Caco-2 (cell line): ENCODE measurements around the gene ADGRG3. TPM values are rescaled to one million over a fixed set of nuclear protein-coding genes. Genes with fewer than 3 reads are reported as not detected.

Experiments used
- BruUV-seq: library from RNA; stranded (reverse); fragments of 400-500 nt; replicated peaks from 2 replicates; lab custom pipeline; 2021; lab: Mats Ljungman, UMichigan
- CTCF ChIA-PET: fragments of 300-600 bp; sonication (Branson Sonifier 250); formaldehyde crosslinking; loops from one replicate; lab custom pipeline; 2022; ENCODE audit warnings: antibody characterized with exemption; lab: Charles Lee
- POLR2A ChIA-PET: fragments of 300-600 bp; sonication (Branson Sonifier 250); formaldehyde crosslinking; loops from one replicate; lab custom pipeline; 2022; ENCODE audit warnings: antibody characterized with exemption; lab: Charles Lee
- DNase-seq, 2 experiments: peaks; one replicate each; pipeline versions ENCODE4 v3.0.0 to v3.0.0-alpha.2; 2020 to 2022
- H3K27me3 ChIP-seq: replicated peaks from 2 replicates; pipeline ENCODE4 v1.6.0; 2011; ENCODE audit warnings: low read length; ENCODE audit not compliant: control insufficient read depth, insufficient read depth
- H3K36me3 ChIP-seq: 2 replicates; pipeline ENCODE4 v1.5.1; 2011; ENCODE audit warnings: low read length; ENCODE audit not compliant: control insufficient read depth, insufficient read depth
- H3K4me1 ChIP-seq: fragments of 250-450 bp; sonication (Bioruptor Pico); 2 replicates; pipeline ENCODE4 v1.5.1; 2020; ENCODE audit warnings: mild to moderate bottlenecking
- H3K4me3 ChIP-seq: 2 replicates; pipeline ENCODE4 v1.5.1; 2011; ENCODE audit warnings: low read depth, mild to moderate bottlenecking, control low read depth, low read length
- H3K9me3 ChIP-seq: fragments of 250-450 bp; sonication (Bioruptor Pico); 2 replicates; pipeline ENCODE4 v1.5.1; 2020; ENCODE audit warnings: mild to moderate bottlenecking, moderate library complexity
- H3K27ac Mint-ChIP-seq: one replicate; pipeline ENCODE4 v1.8.0; 2022; ENCODE audit warnings: mixed read lengths; ENCODE audit not compliant: unreplicated experiment
- H3K27me3 Mint-ChIP-seq: one replicate; pipeline ENCODE4 v1.8.0; 2022; ENCODE audit warnings: mixed read lengths; ENCODE audit not compliant: insufficient read depth, unreplicated experiment
- H3K36me3 Mint-ChIP-seq: one replicate; pipeline ENCODE4 v1.8.0; 2022; ENCODE audit warnings: mild to moderate bottlenecking, mixed read lengths; ENCODE audit not compliant: insufficient read depth, unreplicated experiment
- H3K4me1 Mint-ChIP-seq: one replicate; pipeline ENCODE4 v1.8.0; 2022; ENCODE audit warnings: low read depth, mixed read lengths; ENCODE audit not compliant: unreplicated experiment
- H3K4me3 Mint-ChIP-seq: one replicate; pipeline ENCODE4 v1.8.0; 2022; ENCODE audit warnings: mild to moderate bottlenecking, moderate library complexity, mixed read lengths; ENCODE audit not compliant: unreplicated experiment
- H3K9me3 Mint-ChIP-seq: one replicate; pipeline ENCODE4 v1.8.0; 2022; ENCODE audit warnings: mixed read lengths; ENCODE audit not compliant: unreplicated experiment
- intact Hi-C: fragments of 100-400 bp; cut with micrococcal nuclease; formaldehyde crosslinking; loops from one replicate; pipeline ENCODE4 v1.10.0; 2022; ENCODE audit not compliant: unreplicated experiment
- total RNA-seq: library from RNA; stranded (reverse); gene quantifications from 2 replicates; pipeline ENCODE4 v1.2.3, GENCODE V29; 2022
- TF ChIP-seq, protein P1 (sequence below), 2 experiments: fragments of 200-600 bp in 1 of 2; IDR thresholded peaks; 1 replicate in 1 of 2; 2 replicates in 1 of 2; pipeline versions ENCODE4 v1.5.1 to v1.8.0; 2011 to 2022; ENCODE audit warnings: antibody characterized with exemption in 1 of 2, control low read depth in 1 of 2, inconsistent platforms in 1 of 2, low read depth in 1 of 2, low read length in 1 of 2, mild to moderate bottlenecking in 1 of 2, moderate library complexity in 1 of 2; ENCODE audit not compliant: insufficient read depth in 1 of 2, severe bottlenecking in 1 of 2, unreplicated experiment in 1 of 2

The ADGRG3 gene
- total RNA-seq, 1 experiment from 2014 or later = 0.25 TPM

DNA sequence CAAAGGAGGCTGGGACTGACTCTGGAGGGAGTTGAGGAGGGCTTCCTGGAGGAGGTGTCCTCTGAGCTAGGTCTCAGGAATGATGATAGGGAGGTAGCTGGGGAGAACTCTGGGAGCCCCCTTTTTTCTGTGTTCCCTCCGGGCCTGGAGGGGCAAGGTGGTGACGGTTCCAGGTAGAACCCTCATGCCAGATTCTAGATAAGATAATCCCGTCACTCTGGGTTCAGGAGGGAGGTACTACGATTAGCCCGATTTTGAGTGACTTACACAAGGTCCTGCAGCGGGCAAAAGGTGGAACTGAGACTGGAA is 18.7 kb upstream of the ADGRG3 start:
- Mint-ChIP-seq H3K36me3 (peaks cover 21% of the 10 kb centered on the region), H3K4me1 (peaks cover 14% of the 10 kb centered on the region), H3K4me3 (no peak overlapping the region), H3K9me3 (no peaks in the 10 kb centered on the region), H3K27me3 (no peaks in the 10 kb centered on the region), H3K27ac (no peak overlapping the region)
- ChIA-PET POLR2A (no interaction called here), CTCF (interaction anchor here (0.6 to 2.2 kb wide), 8 partner anchors 15 to 121 kb away, joined by 3 to 10 read pairs (median 4); partner anchors contain the start of gene KATNB1)
- H3K27me3 ChIP-seq = no peaks in the 10 kb centered on the region
- H3K4me1 ChIP-seq = peaks cover 10% of the 10 kb centered on the region; the same call in 1 of the 2 replicates
- no peak overlapping the region for H3K4me3 ChIP-seq
- TF ChIP-seq, protein P1, sequence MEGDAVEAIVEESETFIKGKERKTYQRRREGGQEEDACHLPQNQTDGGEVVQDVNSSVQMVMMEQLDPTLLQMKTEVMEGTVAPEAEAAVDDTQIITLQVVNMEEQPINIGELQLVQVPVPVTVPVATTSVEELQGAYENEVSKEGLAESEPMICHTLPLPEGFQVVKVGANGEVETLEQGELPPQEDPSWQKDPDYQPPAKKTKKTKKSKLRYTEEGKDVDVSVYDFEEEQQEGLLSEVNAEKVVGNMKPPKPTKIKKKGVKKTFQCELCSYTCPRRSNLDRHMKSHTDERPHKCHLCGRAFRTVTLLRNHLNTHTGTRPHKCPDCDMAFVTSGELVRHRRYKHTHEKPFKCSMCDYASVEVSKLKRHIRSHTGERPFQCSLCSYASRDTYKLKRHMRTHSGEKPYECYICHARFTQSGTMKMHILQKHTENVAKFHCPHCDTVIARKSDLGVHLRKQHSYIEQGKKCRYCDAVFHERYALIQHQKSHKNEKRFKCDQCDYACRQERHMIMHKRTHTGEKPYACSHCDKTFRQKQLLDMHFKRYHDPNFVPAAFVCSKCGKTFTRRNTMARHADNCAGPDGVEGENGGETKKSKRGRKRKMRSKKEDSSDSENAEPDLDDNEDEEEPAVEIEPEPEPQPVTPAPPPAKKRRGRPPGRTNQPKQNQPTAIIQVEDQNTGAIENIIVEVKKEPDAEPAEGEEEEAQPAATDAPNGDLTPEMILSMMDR (IDR thresholded peaks at IDR 0.05; ENCODE audit: insufficient read depth in 1 of 2, low read depth in 1 of 2, low read length in 1 of 2, severe bottlenecking in 1 of 2, unreplicated experiment in 1 of 2) = no peak
- peaks cover 17% of the 10 kb centered on the region for H3K36me3 ChIP-seq
- intact Hi-C loops = loop anchor here (1.0 to 5.0 kb wide), 6 partner anchors 30 to 88 kb away; partner anchors contain the start of gene KATNB1
- BruUV-seq = no TSS peak
- H3K9me3 ChIP-seq = no peaks in the 10 kb centered on the region
- DNase-seq = no peak

GRCh38 chr16:57649846-57650245 is 18.3 kb upstream of the ADGRG3 start:
- Mint-ChIP-seq H3K27ac (no peak overlapping the region), H3K4me1 (peaks cover 14% of the 10 kb centered on the region), H3K4me3 (no peak overlapping the region), H3K36me3 (peaks cover 21% of the 10 kb centered on the region), H3K27me3 (no peaks in the 10 kb centered on the region), H3K9me3 (no peaks in the 10 kb centered on the region)
- ChIA-PET POLR2A (no interaction called here), CTCF (interaction anchor here (0.6 to 2.2 kb wide), 10 partner anchors 15 to 288 kb away, joined by 3 to 10 read pairs (median 4); partner anchors contain the start of gene KATNB1)
- peaks cover 10% of the 10 kb centered on the region; the same call in 1 of the 2 replicates for H3K4me1 ChIP-seq
- H3K4me3 ChIP-seq = no peak overlapping the region
- TF ChIP-seq, protein P1 (IDR thresholded peaks at IDR 0.05; ENCODE audit: insufficient read depth in 1 of 2, low read depth in 1 of 2, low read length in 1 of 2, severe bottlenecking in 1 of 2, unreplicated experiment in 1 of 2) = no peak
- intact Hi-C loops = loop anchor here (1.0 to 5.0 kb wide), 6 partner anchors 31 to 87 kb away; partner anchors contain the start of gene KATNB1
- peaks cover 13% of the 10 kb centered on the region for H3K36me3 ChIP-seq
- no TSS peak for BruUV-seq
- H3K9me3 ChIP-seq = no peaks in the 10 kb centered on the region
- no peaks in the 10 kb centered on the region for H3K27me3 ChIP-seq
- DNase-seq = no peak

DNA sequence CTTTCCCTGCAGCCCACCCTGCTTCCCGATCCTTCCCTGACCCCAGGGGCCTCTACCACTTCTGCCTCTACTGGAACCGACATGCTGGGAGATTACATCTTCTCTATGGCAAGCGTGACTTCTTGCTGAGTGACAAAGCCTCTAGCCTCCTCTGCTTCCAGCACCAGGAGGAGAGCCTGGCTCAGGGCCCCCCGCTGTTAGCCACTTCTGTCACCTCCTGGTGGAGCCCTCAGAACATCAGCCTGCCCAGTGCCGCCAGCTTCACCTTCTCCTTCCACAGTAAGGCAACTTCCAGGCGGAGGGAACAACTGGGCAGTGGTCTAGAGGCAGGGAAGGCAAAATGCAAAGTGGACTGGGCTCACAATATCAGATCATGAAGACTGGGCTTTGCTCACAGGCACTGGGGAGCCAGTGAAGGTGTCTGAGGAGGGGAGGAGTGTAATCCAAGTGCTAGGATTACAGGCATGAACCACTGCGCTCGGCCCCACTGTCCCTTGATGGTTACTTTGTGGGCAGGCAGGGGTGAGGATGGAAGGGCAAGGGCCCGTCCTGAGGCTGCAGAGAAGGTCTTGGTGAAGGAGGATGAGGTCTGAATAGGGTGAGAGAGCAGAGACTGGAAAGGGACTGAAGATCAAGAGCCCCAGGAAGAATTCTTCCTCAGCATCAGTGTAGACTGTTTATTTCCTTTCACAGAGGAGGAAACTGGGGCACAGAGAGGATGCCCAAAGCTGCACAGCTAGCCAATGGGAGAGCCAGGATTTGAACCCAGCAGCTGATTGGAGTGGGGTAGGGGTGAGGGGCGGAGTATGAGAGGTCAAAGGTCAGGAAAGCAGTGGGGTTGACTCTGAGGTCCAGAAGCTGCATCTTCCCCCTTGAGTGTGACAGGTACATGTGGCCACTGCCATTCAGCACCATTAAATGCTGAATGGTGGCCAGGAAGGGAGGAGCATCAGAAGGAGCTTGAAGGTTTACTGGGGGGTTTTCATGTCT is 16.5 kb upstream of the ADGRG3 start:
- Mint-ChIP-seq H3K9me3 (no peaks in the 10 kb centered on the region), H3K27me3 (no peaks in the 10 kb centered on the region), H3K4me1 (peaks cover 8% of the 10 kb centered on the region), H3K36me3 (peaks cover 33% of the 10 kb centered on the region), H3K27ac (peak overlapping the region; percentile 51), H3K4me3 (no peak overlapping the region)
- TF ChIP-seq, protein P1 (IDR thresholded peaks at IDR 0.05; ENCODE audit: insufficient read depth in 1 of 2, low read depth in 1 of 2, low read length in 1 of 2, severe bottlenecking in 1 of 2, unreplicated experiment in 1 of 2) = no peak
- ChIA-PET CTCF (no interaction called here), POLR2A (no interaction called here)
- no peaks in the 10 kb centered on the region for H3K9me3 ChIP-seq
- intact Hi-C loops = no loop called here
- BruUV-seq = TSS peak; percentile 28
- H3K4me1 ChIP-seq = peaks cover 4% of the 10 kb centered on the region; the same call in 1 of the 2 replicates
- no peaks in the 10 kb centered on the region for H3K27me3 ChIP-seq
- H3K36me3 ChIP-seq = peaks cover 18% of the 10 kb centered on the region
- DNase-seq = no peak
- no peak overlapping the region for H3K4me3 ChIP-seq
